GM12891 (cell line): Measurements from ENCODE around the gene CIDEC.

Experiments used
- POLR2A ChIP-seq: IDR thresholded peaks from 2 replicates; pipeline ENCODE4 v1.6.1; 2011; ENCODE audit warnings: low read depth, low read length, control low read depth
- POLR2AphosphoS5 ChIP-seq: IDR thresholded peaks from 2 replicates; pipeline ENCODE4 v1.6.1; 2011; ENCODE audit warnings: low read depth, low read length, control low read depth

GRCh38 chr3:9915254-9916141 lies 35.4 kb upstream of the CIDEC start:
- TF ChIP-seq POLR2A (no peak), POLR2AphosphoS5 (no peak)
